HepG2 (cell line): ENCODE measurements around the gene RTEL1. TPM values are rescaled to one million over a fixed set of nuclear protein-coding genes. Genes with fewer than 3 reads are reported as not detected.
A peak's percentile ranks its signal among the peaks of the same experiment; 100 is the strongest.

Experiments used
- ARID2 ChIP-seq: sonication (generic); formaldehyde crosslinking; IDR thresholded peaks from 2 replicates; pipeline ENCODE4 v1.8.1; 2022; ENCODE audit warnings: mild to moderate bottlenecking, missing genetic modification reagents, borderline replicate concordance
- FOXK2 ChIP-seq: fragments of 450-650 bp; IDR thresholded peaks from 2 replicates; pipeline ENCODE4 v1.6.1; 2016
- HINFP ChIP-seq: sonication (generic); formaldehyde crosslinking; IDR thresholded peaks from 2 replicates; pipeline ENCODE4 v1.4.0; 2020; ENCODE audit warnings: low read depth, mild to moderate bottlenecking, missing genetic modification reagents
- JUN ChIP-seq: sonication (generic); formaldehyde crosslinking; IDR thresholded peaks from 2 replicates; pipeline ENCODE4 v1.4.0; 2020; ENCODE audit warnings: mild to moderate bottlenecking, missing genetic modification reagents
- NFATC3 ChIP-seq: sonication (generic); formaldehyde crosslinking; IDR thresholded peaks from 2 replicates; pipeline ENCODE4 v1.5.1; 2020; ENCODE audit warnings: mild to moderate bottlenecking, missing genetic modification reagents
- POGK ChIP-seq: sonication (generic); formaldehyde crosslinking; conservative IDR thresholded peaks from 2 replicates; pipeline ENCODE4 v1.8.0; 2022; ENCODE audit warnings: mild to moderate bottlenecking, moderate library complexity, missing genetic modification reagents
- PRDM4 ChIP-seq: sonication (generic); formaldehyde crosslinking; IDR thresholded peaks from 2 replicates; pipeline ENCODE4 v1.9.0; 2021; ENCODE audit warnings: missing genetic modification reagents, borderline replicate concordance
- RFX5 ChIP-seq: IDR thresholded peaks from 2 replicates; pipeline ENCODE4 v1.6.1; 2011; ENCODE audit warnings: low read depth, low read length, improper control_type of control experiment
- SIN3A ChIP-seq: IDR thresholded peaks from 2 replicates; pipeline ENCODE4 v1.6.1; 2011; ENCODE audit warnings: low read depth, mild to moderate bottlenecking, control low read depth, low read length, borderline replicate concordance
- TEAD2 ChIP-seq: sonication (generic); formaldehyde crosslinking; IDR thresholded peaks from 2 replicates; pipeline ENCODE4 v1.9.0; 2021; ENCODE audit warnings: missing genetic modification reagents
- ZBTB38 ChIP-seq: sonication (generic); formaldehyde crosslinking; IDR thresholded peaks from 2 replicates; pipeline ENCODE4 v1.5.1; 2020; ENCODE audit warnings: mild to moderate bottlenecking, missing genetic modification reagents
- ZNF281 ChIP-seq: sonication (generic); formaldehyde crosslinking; IDR thresholded peaks from 2 replicates; pipeline ENCODE4 v1.4.0; 2020; ENCODE audit warnings: missing genetic modification reagents, borderline replicate concordance
- ZNF563 ChIP-seq: sonication (generic); formaldehyde crosslinking; IDR thresholded peaks from 2 replicates; pipeline ENCODE4 v1.8.0; 2022; ENCODE audit warnings: mild to moderate bottlenecking, moderate library complexity, missing genetic modification reagents
- ZNF609 ChIP-seq: sonication (generic); formaldehyde crosslinking; IDR thresholded peaks from 2 replicates; pipeline ENCODE4 v1.4.0; 2020; ENCODE audit warnings: mild to moderate bottlenecking, missing genetic modification reagents, borderline replicate concordance
- polyA plus RNA-seq, 8 experiments: library from polyadenylated mRNA; depleted of rRNA in 3 of 8; stranded (reverse) in 7 of 8; unstranded in 1 of 8; fragments of >200 nt; fragmentation: Illumina TruSeq in 4 of 8; extraction: Trizol in 4 of 8; gene quantifications; 2 replicates each; pipeline versions ENCODE4 v1.2.1 to v1.2.3, GENCODE V29; 2011 to 2016; ENCODE audit warnings: low read depth in 4 of 8, missing spikeins in 1 of 8, mixed read lengths in 1 of 8; ENCODE audit not compliant: insufficient read depth in 1 of 8
- total RNA-seq, 5 experiments: library from RNA; depleted of rRNA; stranded (reverse); fragments of >200 nt; fragmentation: Illumina TruSeq; extraction: Trizol; gene quantifications; 2 replicates each; pipeline ENCODE4 v1.2.3, GENCODE V29; 2016; ENCODE audit warnings: low read depth in 1 of 5

Gene RTEL1
- total and polyA plus RNA-seq, 2 of the 13 experiments (the other 11 are each of a cell fraction or from before 2014, with no cell fraction given), result 21.8 to 36.4 TPM

- 0 out of 2 replicates have a peak, but pooled peaks have one; percentile 23 for TF ChIP-seq ZNF609 (CRISPR knock-in tag)
- TF ChIP-seq PRDM4 (CRISPR knock-in tag), result no peak
- TF ChIP-seq ZNF281 (CRISPR knock-in tag), result peak; percentile 72; the same call in 1 of the 2 replicates
- no peak for TF ChIP-seq HINFP (CRISPR knock-in tag)
- TF ChIP-seq ZBTB38 (CRISPR knock-in tag), result peak; percentile 96
- no peak for TF ChIP-seq NFATC3 (CRISPR knock-in tag)
- TF ChIP-seq FOXK2, result no peak
- no peak for TF ChIP-seq ARID2 (CRISPR knock-in tag)
- TF ChIP-seq SIN3A, result no peak
- no peak for TF ChIP-seq RFX5
- no peak for TF ChIP-seq TEAD2 (CRISPR knock-in tag)
- no peak for TF ChIP-seq JUN (CRISPR knock-in tag)
- TF ChIP-seq POGK (CRISPR knock-in tag), result no peak
- 0 out of 2 replicates have a peak, but pooled peaks have one; percentile 25 for TF ChIP-seq ZNF563 (CRISPR knock-in tag)
Observed at GRCh38 chr20:63734946-63735858, 77.1 kb downstream of the RTEL1 start (continued).
